C4-2B (cell line): Measurements from ENCODE around the gene RNF217.
"Not testable (repeated sequence)": the region's sequence is repeated elsewhere in the genome, so short reads cannot be mapped to it uniquely, and the experiment has no call there.

Experiments used
- CTCF ChIP-seq: fragments of 450-650 bp; conservative IDR thresholded peaks from 2 replicates; pipeline ENCODE4 v1.5.1; 2017; ENCODE audit warnings: mild to moderate bottlenecking
- ZFX ChIP-seq: fragments of 450-650 bp; IDR thresholded peaks from 2 replicates; pipeline ENCODE4 v1.6.1; 2017

- not testable (repeated sequence) for TF ChIP-seq CTCF, ZFX
Measured at GRCh38 chr6:124919703-124920102, 42.5 kb upstream of the RNF217 start.
